GM23338 (cell line): Measurements from ENCODE around the gene PRSS8. TPM values are rescaled to one million over a fixed set of nuclear protein-coding genes. Genes with fewer than 3 reads are reported as not detected.

Source experiments
- ATAC-seq: fragments of 200-7000 bp; cut with Tn5 transposase; 3 replicates; pipeline ENCODE4 v1.9.1; 2020
- DNase-seq: peaks from one replicate; pipeline ENCODE4 v3.0.0-alpha.2; 2015; ENCODE audit warnings: low spot score
- H2AFZ ChIP-seq: fragments of 200-600 bp; sonication (generic); 2 replicates; pipeline ENCODE4 v1.8.0; 2016; ENCODE audit warnings: antibody characterized with exemption, mild to moderate bottlenecking, moderate library complexity
- H3F3A ChIP-seq: fragments of 200-600 bp; sonication (generic); replicated peaks from 2 replicates; pipeline ENCODE4 v1.8.0; 2017; ENCODE audit warnings: antibody characterized with exemption, mixed run types, low read depth
- H3K27ac ChIP-seq: fragments of 200-600 bp; sonication (generic); 2 replicates; pipeline ENCODE4 v1.6.1; 2016; ENCODE audit warnings: low read depth
- H3K27me3 ChIP-seq: fragments of 200-600 bp; sonication (generic); 2 replicates; pipeline ENCODE4 v1.8.0; 2016; ENCODE audit warnings: mild to moderate bottlenecking, mixed run types, moderate library complexity; ENCODE audit not compliant: insufficient read depth
- H3K36me3 ChIP-seq: fragments of 200-600 bp; sonication (generic); 2 replicates; pipeline ENCODE4 v1.8.0; 2016; ENCODE audit warnings: mild to moderate bottlenecking; ENCODE audit not compliant: insufficient read depth
- H3K4me1 ChIP-seq: fragments of 200-600 bp; sonication (generic); 2 replicates; pipeline ENCODE4 v1.8.0; 2016; ENCODE audit warnings: mild to moderate bottlenecking, moderate library complexity; ENCODE audit not compliant: insufficient read depth
- H3K4me2 ChIP-seq: fragments of 200-600 bp; sonication (generic); 2 replicates; pipeline ENCODE4 v1.7.1; 2017; ENCODE audit warnings: mixed run types
- H3K4me3 ChIP-seq: fragments of 200-600 bp; sonication (generic); 2 replicates; pipeline ENCODE4 v1.6.1; 2016; ENCODE audit warnings: mixed run types
- H3K79me2 ChIP-seq: fragments of 200-600 bp; sonication (generic); replicated peaks from 2 replicates; pipeline ENCODE4 v1.8.0; 2017; ENCODE audit warnings: mild to moderate bottlenecking; ENCODE audit not compliant: insufficient read depth
- H3K9me2 ChIP-seq: fragments of 200-600 bp; sonication (generic); 2 replicates; pipeline ENCODE4 v1.8.0; 2017; ENCODE audit not compliant: insufficient read depth
- H4K20me1 ChIP-seq: fragments of 200-600 bp; sonication (generic); replicated peaks from 2 replicates; pipeline ENCODE4 v1.8.0; 2017; ENCODE audit warnings: mild to moderate bottlenecking; ENCODE audit not compliant: insufficient read depth
- H3K27ac Mint-ChIP-seq: 2 replicates; pipeline ENCODE4 v1.8.0; 2020; ENCODE audit warnings: inconsistent platforms, mild to moderate bottlenecking, moderate library complexity, mixed read lengths
- H3K27me3 Mint-ChIP-seq: 3 replicates; pipeline ENCODE4 v1.8.0; 2022; ENCODE audit warnings: low read depth, mild to moderate bottlenecking, moderate library complexity, mixed read lengths, inconsistent platforms; ENCODE audit not compliant: insufficient read depth, poor library complexity
- H3K36me3 Mint-ChIP-seq: 3 replicates; pipeline ENCODE4 v1.8.0; 2021; ENCODE audit warnings: low read depth, mild to moderate bottlenecking, inconsistent platforms, moderate library complexity, mixed read lengths
- H3K4me1 Mint-ChIP-seq: 3 replicates; pipeline ENCODE4 v1.8.0; 2020; ENCODE audit warnings: mild to moderate bottlenecking, inconsistent platforms, mixed read lengths
- H3K4me3 Mint-ChIP-seq: 3 replicates; pipeline ENCODE4 v1.8.0; 2021; ENCODE audit warnings: moderate library complexity, mild to moderate bottlenecking, inconsistent platforms, mixed read lengths
- H3K9me3 Mint-ChIP-seq: 3 replicates; pipeline ENCODE4 v1.8.0; 2020; ENCODE audit warnings: moderate library complexity, mild to moderate bottlenecking, inconsistent platforms, mixed read lengths
- CREB1 ChIP-seq: fragments of 250-450 bp; sonication (Bioruptor Pico); IDR thresholded peaks from 2 replicates; pipeline ENCODE4 v1.5.0; 2020; ENCODE audit warnings: low read depth, mild to moderate bottlenecking, moderate library complexity
- CTCF ChIP-seq, 2 experiments: fragments of 200-600 bp in 1 of 2; sonication (generic) in 1 of 2; conservative IDR thresholded peaks; 2 replicates each; pipeline versions ENCODE4 v1.5.1 to v1.6.1; 2016 to 2017; ENCODE audit warnings: antibody characterized with exemption in 2 of 2, low read depth in 2 of 2, mild to moderate bottlenecking in 2 of 2, moderate library complexity in 1 of 2
- EZH2phosphoT487 ChIP-seq: fragments of 200-600 bp; sonication (generic); IDR thresholded peaks from one replicate; pipeline ENCODE4 v1.8.1; 2018; ENCODE audit warnings: antibody characterized with exemption; ENCODE audit not compliant: unreplicated experiment
- JUNB ChIP-seq: IDR thresholded peaks from one replicate; pipeline ENCODE4 v1.6.1; 2016; ENCODE audit warnings: antibody characterized with exemption; ENCODE audit not compliant: unreplicated experiment
- NANOG ChIP-seq: IDR thresholded peaks from 2 replicates; pipeline ENCODE4 v1.6.1; 2016; ENCODE audit warnings: antibody characterized with exemption, borderline replicate concordance
- POLR2AphosphoS5 ChIP-seq: IDR thresholded peaks from 2 replicates; pipeline ENCODE4 v1.6.1; 2016; ENCODE audit warnings: antibody characterized with exemption, low read depth
- REST ChIP-seq: IDR thresholded peaks from one replicate; pipeline ENCODE4 v1.6.1; 2018; ENCODE audit warnings: antibody characterized with exemption; ENCODE audit not compliant: unreplicated experiment
- STAT1 ChIP-seq: IDR thresholded peaks from one replicate; pipeline ENCODE4 v1.6.1; 2016; ENCODE audit warnings: antibody characterized with exemption; ENCODE audit not compliant: unreplicated experiment
- ZNF114 ChIP-seq: fragments of 250-450 bp; sonication (Bioruptor Pico); IDR thresholded peaks from 2 replicates; pipeline ENCODE4 v1.5.0; 2020; ENCODE audit warnings: mild to moderate bottlenecking, moderate library complexity
- polyA plus RNA-seq: library from polyadenylated mRNA; unstranded; fragments of >200 nt; fragmentation: Nextera tagmentation; extraction: Ambion mirVana; gene quantifications from 2 replicates; pipeline ENCODE4 v1.2.1, GENCODE V29; 2016
- total RNA-seq: library from RNA; depleted of rRNA; stranded (reverse); fragments of >200 nt; shearing (Covaris generic); gene quantifications from 2 replicates; pipeline ENCODE4 v1.2.3, GENCODE V29; 2014
- TF ChIP-seq, protein P1 (sequence below): IDR thresholded peaks from 2 replicates; pipeline ENCODE4 v1.6.1; 2016; ENCODE audit warnings: antibody characterized with exemption

PRSS8 gene
- total and polyA plus RNA-seq, 2 experiments from 2014 or later, result 65.3 to 75.9 TPM

GRCh38 chr16:31085411-31085810, 50.1 kb downstream of the PRSS8 start (continued):
- TF ChIP-seq, protein P1, sequence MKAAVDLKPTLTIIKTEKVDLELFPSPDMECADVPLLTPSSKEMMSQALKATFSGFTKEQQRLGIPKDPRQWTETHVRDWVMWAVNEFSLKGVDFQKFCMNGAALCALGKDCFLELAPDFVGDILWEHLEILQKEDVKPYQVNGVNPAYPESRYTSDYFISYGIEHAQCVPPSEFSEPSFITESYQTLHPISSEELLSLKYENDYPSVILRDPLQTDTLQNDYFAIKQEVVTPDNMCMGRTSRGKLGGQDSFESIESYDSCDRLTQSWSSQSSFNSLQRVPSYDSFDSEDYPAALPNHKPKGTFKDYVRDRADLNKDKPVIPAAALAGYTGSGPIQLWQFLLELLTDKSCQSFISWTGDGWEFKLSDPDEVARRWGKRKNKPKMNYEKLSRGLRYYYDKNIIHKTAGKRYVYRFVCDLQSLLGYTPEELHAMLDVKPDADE, result no peak

- no peaks in the 10 kb centered on the region for H3K79me2 ChIP-seq
- ATAC-seq, result no peak; the same call in 2 of the 3 replicates
- no peak overlapping the region for H3K27ac ChIP-seq
- Mint-ChIP-seq H3K27ac (no peak overlapping the region), H3K4me3 (no peak overlapping the region), H3K9me3 (no peaks in the 10 kb centered on the region), H3K27me3 (peaks cover 14% of the 10 kb centered on the region), H3K36me3 (peaks cover 25% of the 10 kb centered on the region), H3K4me1 (peaks cover 5% of the 10 kb centered on the region; the same call in 1 of the 3 replicates)
- no peaks in the 10 kb centered on the region for H3K27me3 ChIP-seq
- no peak overlapping the region for H3K4me2 ChIP-seq
- H4K20me1 ChIP-seq, result no peaks in the 10 kb centered on the region; the same call in 1 of the 2 replicates
- DNase-seq, result no peak
- H3K36me3 ChIP-seq, result no peaks in the 10 kb centered on the region
- H3K4me3 ChIP-seq, result no peak overlapping the region
- no peaks in the 10 kb centered on the region for H3K4me1 ChIP-seq
- no peaks in the 10 kb centered on the region for H3K9me2 ChIP-seq
- H3F3A ChIP-seq, result no peaks in the 10 kb centered on the region
- no peak overlapping the region for H2AFZ ChIP-seq
- TF ChIP-seq EZH2phosphoT487 (no peak), STAT1 (no peak), NANOG (no peak), REST (no peak), JUNB (no peak), CTCF (conservative IDR thresholded peaks at IDR 0.05; ENCODE audit: low read depth in 2 of 2) (no peak), CREB1 (CRISPR knock-in tag) (no peak), ZNF114 (CRISPR knock-in tag) (no peak), POLR2AphosphoS5 (no peak)
- TF ChIP-seq, protein P1, result no peak
Measured at GRCh38 chr16:31084584-31085302, 50.8 kb downstream of the PRSS8 start.
